HG03045 (cell line): ENCODE data around the gene PRKAG2.

Experiments
- ATAC-seq: cut with Tn5 transposase; IDR thresholded peaks from one replicate; pipeline ENCODE4 v1.9.1; 2021; ENCODE audit warnings: mild to moderate bottlenecking, moderate library complexity; ENCODE audit not compliant: unreplicated experiment

Gene PRKAG2

DNA sequence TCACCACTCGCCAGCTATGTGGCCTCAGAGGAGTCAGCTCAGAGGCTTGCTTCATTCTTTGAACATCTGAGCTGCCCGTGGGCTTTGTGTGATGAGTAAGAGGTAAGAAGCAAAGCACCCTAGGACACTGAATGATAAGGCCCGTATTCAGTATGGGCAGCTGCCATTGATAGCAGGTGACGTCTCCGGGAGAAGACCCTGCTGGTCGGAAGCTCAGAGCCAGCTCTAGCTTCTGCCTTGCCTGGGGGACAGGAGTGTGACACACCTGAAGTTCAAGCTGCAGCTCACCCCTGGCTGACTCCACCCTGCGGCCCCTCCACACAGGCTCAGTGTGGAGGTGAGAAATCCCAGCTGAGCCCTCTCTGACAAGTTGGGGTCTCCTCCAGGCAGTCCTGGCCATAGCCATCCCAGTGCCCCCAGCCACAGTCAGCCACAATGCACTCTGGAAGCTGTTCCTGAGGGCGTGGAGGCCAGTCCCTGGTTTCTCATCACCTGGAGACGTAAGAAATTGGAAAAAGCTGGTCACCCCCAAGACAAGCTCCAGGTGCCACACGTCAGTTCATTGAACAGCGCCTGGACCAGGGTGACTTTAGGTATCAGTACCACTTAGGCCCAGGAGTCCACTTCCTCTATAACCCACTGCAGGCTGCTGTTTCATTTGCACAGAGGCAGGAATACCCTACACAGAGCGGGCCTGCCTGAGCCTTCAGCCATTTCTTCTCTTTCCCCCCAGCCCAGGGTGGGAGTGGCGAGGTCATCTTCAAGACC is 192.3 kb downstream of the PRKAG2 start:
- no peak for ATAC-seq

DNA sequence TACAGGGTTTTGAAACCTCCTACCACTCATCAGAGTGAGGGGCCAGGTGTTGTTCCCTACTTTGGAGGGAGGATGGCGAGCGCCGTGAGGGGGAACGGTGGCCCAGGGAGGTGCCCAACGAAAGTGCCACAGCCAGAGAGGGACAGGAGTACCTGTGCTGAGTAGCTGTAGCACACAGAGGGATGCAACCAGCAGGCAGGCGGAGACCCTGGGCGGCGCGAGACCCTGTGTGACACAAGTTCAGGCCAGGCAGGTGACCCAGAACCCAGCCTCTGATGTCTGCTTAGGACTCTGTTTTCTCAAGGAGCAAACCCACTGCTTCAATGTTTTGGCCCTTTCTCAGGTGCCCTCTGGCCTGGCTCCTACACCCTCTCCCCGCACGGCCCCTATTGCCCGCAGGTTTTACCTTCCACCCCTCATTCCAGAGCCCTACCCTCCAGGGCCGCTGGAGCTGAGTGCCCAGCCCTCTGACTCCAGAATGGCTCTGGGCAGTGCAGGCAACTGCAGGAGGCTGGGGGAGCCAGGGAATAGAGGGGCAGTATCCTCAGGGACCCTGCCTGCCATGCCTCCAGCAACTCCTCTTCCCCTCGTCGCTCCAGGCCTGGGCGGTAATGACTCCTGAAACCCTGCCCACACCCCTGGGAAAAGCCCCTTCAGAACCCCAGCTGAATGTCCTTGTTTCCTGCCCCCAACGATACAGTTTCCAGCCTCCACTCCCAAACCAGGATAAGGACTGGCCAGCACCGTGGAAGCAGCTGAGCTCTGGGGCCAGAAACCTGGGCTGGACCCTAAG is 193.1 kb downstream of the PRKAG2 start:
- ATAC-seq = no peak

DNA sequence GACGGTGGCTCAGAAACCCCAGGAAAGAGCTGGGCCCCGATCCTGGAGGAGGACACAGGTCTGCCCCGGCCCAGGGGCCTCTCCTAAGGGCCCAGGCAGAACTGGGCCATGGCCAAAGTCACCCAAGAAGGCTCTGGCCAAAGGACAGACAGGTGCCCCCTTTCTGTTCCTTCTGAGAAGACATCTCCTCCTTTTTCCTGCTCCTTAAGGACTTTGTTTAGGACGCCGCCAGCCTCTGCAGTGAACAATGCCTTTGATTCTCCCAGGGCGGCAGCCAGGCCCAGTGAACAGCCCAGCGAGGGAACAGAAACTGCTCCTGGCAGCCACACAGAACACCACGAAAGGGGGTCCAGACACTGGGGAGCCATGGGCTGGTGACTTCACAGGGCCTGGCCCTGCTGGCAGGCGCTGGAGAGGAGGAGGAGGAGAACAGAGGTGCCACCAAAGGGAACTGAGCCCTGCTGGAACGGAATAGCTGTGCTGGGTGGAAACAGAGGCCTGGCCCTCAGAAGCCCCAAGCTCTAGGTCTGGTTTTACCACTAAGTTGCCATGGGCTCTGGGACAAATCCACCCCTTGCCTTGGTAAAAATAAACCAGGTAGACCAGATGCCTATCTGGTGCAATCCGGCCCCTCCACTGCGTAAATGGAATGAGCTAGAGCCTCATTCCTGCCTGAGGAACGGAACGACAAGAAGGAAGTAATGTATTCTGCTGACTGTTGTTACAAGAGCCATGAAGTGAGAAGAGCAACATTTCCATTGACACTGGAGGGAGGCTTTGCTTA is 193.9 kb downstream of the PRKAG2 start:
- no peak for ATAC-seq

DNA sequence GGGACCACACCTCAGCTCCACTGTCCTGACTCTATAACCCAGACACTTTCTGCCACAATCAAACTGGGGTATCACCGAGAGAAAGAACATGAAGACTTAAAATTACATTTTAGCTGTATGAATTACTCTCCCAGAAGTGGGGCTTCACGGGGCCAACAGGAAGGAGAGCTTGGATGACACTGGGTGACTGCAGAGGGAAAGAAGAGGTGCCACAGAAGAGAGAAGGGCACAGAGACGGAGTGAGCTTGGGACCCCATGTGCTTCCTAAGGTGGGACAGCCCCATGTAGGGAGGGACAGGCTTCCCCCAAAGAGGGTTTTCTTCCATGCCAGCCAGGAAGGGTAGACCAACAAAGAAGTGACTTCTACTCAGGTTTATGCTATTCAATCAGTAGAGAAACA is 195.2 kb downstream of the PRKAG2 start:
- no peak for ATAC-seq

DNA sequence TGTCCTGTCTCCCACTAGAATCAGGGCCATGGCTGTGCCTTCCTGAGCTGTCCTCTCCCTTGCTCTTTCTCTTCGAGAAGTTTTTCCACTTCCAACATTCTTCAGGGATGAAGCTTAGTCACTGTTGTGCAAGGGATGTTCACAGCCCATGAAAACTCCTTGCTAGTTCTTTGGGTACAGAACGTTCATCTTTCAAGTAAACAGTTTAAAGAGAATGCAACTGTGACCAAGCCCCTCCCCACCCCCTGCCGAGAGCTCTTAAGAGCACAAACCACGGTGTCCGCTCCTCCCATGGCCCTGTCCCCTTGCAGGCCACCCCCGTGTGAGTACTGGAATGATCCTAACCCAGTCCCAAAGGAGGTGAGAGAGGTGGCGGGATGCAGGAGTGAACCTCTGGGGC is 196.1 kb downstream of the PRKAG2 start:
- ATAC-seq = no peak

DNA sequence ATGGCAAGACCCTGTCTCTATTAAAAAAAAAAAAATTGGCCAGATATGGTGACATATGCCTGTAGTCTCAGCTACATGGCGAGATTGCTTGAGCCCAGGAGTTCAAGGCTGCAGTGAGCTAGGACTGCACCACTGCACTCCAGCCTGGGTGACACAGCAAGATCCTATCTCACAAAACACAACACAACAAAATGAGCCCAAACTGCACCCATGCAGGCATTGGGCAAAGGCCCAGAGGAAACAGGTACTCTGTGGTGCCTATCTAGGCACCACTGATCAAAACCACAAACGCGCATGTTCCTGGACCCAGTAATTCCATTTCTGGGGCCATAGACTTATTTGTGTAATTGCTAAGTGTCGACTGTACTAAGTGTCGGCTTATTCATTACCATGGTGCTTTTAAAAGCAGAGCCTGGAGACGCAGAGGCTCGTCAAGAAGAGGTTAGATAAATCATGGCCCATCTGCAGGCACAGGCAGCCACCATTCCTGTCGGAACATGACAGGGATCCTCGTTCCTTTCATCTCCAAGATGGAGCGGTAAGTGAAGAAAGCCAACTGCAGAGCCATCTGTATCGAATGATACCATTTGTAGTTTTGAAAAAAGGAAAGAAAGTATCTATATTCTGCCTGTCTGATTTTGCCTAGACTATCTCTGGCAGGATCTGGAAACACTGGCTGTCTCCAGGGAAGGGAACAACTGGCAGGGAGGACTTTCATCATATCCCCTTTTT is 196.9 kb downstream of the PRKAG2 start:
- ATAC-seq = no peak

DNA sequence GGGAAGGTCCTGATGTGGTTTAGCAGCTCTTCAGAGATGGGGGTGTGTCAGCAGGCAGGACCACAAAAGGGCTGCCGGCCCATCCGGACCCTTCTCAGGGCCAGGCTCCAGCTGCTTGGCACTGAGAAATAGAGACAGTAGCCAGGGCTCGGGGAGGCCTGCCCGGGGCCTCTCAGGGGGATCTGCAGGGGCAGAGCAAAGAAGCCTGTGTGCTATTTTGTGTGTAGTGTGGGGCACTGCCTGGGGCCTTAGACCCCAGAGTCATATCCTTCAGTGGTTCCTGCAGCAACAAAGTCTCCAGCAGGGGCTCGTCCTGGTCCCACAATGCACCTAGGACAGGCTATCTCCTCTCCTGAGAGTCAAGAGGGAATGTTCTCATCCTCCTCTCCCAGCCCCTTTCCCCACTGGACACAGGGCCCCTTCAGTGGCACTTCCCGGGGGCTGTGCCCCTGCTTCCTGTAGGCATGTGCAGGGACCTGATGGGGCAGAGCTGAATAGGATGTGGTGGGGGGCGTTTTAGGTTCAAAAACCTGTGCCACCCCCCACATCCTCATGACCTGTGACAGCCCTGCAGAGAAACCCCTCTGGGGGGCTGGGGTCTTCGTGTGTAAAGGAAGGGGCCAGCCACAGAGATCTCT is 197.7 kb downstream of the PRKAG2 start:
- ATAC-seq = no peak

DNA sequence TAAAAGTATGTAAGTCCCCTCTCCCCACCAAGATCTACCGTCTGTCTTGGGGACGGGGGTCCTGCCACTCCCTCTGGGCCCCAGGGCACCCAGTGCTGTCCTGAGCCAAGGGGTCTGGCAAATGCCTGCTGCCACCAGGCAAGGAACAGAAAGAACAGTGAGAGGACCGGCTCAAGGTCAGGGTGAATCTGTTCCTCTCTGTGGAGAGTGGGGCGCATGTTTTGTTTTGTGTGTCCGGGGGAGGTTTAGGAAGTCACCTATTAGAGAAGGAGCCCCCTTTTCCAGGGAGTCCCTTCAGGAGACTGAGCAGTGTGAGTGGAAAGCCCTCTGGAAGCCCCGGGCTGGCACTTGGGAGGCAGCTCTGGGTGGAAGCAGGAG is 198.7 kb downstream of the PRKAG2 start:
- ATAC-seq = no peak

DNA sequence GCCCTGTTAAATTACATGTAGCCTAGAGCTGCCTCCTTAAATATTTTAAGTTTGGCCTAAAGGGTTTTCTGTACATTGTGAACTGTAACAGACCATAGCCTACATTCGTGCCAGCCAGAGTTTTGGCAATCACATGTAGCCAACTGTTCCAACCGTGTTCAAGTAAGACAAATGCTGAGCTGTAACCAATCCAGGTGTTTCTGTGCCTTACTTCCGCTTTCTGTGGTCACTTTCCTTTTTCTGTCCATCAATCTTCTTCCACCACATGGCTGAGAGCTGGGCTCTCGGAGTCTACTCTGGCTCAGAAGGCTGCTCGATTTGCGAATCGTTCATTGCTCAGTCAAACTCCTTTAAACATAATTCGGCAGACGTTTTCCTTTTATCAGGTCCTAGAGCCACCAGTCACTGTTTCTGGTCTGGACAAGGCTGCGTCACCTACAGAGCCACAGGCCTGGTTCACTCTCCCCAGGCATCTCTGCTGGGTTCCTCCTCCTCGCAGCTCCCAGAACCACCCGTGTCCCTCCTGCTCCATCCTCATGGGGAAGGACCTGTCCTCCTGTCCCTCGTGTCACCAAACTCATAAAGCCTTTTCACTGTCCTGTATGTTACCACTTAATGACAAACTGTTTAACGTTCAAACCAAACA is 199.2 kb downstream of the PRKAG2 start:
- no peak for ATAC-seq

DNA sequence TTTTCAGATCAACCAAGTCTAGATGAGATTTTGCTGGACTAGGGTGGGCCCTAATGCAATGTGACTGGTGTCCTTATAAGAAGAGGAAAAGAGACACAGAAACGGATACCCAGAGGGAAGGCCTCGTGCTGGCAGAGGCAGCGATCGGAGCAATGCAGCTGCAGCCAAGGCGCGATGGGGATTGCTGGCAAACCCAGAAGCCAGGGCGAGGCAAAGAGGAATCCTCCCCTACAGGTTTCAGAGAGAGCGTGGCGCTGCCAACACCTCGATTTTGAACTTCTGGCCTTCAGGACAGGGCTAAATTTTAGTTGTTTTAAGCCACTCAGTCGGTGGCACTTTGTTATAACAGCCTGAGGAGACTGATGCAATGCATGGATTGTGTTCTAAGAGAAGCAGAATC is 200.2 kb downstream of the PRKAG2 start:
- no peak for ATAC-seq

DNA sequence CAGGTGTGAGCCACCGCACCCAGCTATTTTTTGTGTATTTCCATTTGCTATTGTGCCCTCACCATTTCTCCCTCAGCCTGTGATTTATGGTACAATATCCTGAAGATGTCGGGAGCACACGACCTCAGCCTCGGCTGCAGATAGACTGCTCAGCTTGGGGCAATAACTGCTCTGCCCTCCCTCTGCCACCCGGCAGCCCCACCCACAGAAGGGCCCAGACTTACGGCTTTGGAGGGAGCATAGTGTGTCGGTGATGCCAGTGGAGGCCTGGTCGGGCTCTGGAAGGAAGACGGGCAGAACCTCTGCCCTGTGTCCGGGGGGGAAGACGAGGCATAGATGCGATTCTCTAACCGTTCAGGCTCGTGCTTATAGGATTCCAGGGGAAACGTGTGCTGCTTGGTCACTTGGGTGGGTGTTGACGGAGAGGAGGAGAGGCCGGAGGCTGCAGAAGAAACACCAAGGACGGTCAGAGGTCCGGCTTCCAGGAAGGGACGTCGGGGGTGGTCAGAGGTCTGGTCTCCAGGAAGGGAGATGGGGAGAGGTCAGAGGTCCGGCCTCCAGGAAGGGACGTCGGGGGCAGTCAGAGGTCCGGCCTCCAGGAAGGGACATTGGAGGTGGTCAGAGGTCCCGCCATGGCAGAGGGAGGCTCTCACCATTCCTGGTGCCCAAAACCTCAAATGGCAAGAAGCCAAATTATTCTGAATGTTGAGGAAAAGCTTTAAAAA is 201.6 kb downstream of the PRKAG2 start:
- ATAC-seq = no peak

DNA sequence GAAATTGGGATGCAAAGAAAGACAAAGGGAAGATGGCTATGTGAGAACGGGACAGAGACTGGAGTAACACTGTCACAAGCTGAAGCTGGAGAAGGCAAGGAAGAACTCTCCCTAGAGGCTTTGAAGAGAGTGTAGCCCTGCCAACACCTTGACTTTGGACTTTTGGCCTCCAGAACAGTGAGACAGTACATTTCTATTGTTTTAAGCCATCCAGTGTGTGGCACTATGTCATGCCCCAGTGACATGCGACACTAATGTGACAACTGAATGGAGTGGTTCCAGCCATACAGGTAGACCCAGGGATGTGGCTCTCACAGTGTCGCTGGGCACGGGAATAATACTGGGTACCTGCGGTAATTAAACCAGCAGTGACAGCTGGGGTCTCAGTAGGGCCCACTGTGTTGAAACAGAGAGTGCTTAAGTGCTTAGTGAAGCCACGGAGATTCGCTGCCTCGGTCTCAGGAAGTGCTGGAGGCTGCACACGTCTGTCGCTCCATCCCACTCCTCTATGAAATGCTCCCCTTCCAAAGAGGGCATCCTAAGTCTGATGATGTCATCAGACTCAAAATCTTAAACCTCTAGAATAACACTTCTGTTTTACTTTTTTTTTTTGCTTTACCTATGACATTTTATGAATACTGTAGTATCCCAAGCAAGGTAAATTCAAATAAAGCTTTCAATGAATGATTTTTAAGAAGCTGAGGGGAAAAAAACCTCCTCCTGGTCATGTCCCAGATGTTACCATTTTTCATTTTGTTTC is 202.6 kb downstream of the PRKAG2 start:
- ATAC-seq = no peak

DNA sequence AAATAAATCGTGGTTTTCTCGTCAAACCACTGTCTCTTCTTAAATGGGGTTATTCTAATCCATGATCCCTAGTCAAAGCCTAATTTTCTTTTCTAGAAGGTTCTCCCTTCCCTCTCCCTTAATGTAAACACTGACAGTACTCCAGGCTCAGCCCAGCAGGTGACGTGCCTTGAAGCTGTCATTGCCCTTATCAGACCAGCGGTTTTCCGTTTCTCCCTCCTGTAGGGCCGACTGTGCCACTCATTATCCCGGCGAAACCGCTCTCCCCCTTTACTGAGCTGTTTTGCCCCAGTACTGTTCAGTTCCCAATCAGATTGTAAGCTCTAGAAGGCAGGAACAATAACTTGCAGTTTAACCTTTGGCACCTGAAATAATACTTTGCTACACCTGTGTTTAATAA is 203.7 kb downstream of the PRKAG2 start:
- ATAC-seq = no peak

DNA sequence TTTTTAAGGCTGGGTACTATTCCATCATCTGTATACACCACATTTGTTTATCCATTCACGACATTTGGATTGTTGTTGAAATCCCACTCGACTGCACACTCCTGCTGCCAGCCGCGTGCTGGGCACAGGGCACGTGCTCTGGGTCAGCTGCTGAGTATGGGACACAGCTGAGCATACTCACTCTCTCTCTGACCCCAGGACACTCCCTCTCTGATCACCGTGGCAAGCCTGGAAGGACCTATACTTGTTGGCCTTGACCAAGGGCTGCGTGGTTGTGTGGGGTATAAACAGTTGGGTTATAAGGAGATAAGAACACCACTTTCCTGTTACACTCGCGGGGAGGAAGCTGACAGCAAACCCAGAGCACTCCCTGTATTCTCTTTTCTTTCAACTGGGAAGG is 204.2 kb downstream of the PRKAG2 start:
- ATAC-seq = no peak

DNA sequence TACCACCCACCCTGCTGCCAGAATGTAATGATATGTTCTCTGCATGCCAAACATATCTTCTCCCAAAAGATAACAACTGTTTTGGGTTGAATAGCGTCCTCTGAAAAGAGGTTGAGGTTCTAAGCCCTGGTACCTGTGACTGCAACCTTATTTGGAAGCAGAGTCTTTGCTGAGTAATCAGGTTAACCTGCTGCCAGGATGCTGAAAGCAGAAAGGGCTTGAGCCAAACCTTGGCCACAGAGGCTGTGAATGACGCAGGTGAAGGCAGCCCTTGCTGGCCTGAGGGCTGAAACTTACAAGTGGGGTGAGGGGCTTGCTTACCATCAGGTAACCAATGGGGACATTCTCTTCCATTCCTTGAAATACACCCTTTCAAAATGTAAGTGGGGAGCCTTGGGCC is 205.4 kb downstream of the PRKAG2 start:
- no peak for ATAC-seq

DNA sequence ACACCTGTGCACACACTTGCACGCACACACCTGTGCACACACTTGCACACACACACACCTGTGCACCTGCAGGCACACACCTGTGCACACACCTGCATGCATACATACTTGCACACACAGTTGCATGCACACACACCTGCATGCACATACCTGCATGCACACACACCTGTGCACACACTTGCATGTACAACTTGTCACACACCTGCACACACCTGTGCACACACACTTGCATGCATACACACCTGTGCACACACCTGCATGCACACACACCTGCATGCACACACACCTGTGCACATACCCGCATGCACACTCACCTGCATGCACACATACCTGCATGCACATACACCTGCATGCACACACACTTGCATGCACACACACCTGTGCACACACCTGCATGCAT is 207.2 kb downstream of the PRKAG2 start:
- no peak for ATAC-seq

DNA sequence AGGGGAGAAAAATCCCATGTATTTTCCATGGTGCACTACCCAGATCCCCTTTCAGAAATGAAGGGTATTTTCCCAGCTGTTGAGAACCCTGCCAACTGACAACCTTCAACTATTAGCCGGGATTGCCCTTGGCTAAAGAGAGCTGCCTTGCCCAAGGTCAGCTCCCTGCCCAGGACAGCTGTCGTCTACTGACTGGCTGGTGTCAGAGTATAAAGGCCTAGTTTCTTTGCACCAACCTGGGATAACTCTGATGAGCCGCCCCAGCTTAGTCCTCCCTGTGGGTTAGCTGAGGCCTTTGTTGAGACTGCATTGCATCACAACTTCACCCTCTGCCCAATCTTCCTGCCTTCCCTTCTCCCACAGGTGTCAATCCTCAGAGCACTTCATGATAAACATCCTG is 210.0 kb downstream of the PRKAG2 start:
- ATAC-seq = no peak

DNA sequence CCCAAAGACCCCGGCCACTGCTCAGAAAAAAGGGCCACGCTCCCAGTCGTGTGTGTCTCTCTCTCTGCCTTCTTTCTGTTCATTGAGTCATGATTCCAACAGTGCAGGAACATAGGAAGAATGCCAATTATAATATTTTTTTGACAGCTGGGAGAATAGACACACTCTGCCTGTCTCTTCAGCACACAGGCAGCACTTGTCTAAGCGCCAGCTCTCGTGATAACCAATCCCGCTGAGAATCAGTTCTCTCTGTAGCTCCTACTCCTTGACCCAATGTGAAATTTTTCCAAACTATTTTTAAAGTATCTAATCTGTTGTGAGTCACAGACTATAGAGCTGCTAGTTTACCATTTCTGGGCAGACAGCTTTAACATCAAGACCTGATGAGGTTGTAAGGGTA is 211.5 kb downstream of the PRKAG2 start:
- no peak for ATAC-seq

DNA sequence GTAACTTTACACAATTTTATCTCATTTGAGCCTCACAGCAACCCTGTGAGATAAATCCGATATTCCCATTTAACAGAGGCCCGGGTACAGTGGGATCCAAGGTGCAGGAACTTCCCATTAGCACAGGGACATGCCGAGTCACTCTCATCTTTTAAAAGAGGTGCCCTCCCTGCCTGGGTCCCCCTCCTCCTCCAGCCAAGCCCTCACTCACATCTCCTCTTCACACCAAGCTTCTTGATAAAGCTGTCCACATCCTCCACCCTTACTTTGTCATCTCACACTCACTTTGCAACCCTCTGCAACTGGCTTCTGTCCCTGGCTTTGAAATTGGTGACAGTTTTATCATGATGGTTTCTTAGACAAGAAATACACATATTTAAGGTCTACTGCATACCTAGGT is 212.6 kb downstream of the PRKAG2 start:
- no peak for ATAC-seq
